Choroid plexus epithelial cell (primary cell): ENCODE data around the gene DNAJC13.

Experiments
- DNase-seq: peaks from one replicate; pipeline ENCODE4 v3.0.0-alpha.2; 2010; ENCODE audit warnings: low read depth
- H3K4me3 ChIP-seq: 2 replicates; pipeline ENCODE4 v1.5.1; 2011; ENCODE audit warnings: low read depth, mild to moderate bottlenecking, control low read depth, low read length, moderate library complexity
- CTCF ChIP-seq: conservative IDR thresholded peaks from 2 replicates; pipeline ENCODE4 v1.5.1; 2011; ENCODE audit warnings: low read depth, mild to moderate bottlenecking, control low read depth, inconsistent platforms, low read length, moderate library complexity

The DNAJC13 gene

DNA sequence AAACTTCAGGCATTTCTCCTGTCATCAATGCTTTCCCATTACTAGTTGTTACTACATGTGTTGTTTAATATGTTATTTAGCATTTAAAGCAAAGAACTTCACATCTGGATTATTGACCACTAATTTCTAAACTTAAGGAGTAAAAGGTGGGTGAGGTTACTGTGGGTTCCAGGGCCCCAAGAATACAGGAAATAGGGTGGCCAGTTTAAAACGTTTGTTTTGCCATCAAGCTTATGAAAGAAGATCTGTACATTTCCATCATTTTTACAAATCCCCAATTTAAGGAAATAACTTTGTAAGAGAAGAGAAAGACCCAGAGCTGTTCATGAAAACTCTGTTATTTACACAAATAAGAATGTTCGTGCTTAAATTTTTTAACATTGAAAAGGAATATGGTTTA, 125.3 kb downstream of the DNAJC13 start:
- peak; percentile 11 for DNase-seq
- H3K4me3 ChIP-seq = no peak overlapping the region
- TF ChIP-seq CTCF = no peak

- no peak for TF ChIP-seq CTCF
- no peak overlapping the region for H3K4me3 ChIP-seq
- DNase-seq = peak; percentile 97
Observed at GRCh38 chr3:132543011-132543739, 125.9 kb downstream of the DNAJC13 start.

DNA sequence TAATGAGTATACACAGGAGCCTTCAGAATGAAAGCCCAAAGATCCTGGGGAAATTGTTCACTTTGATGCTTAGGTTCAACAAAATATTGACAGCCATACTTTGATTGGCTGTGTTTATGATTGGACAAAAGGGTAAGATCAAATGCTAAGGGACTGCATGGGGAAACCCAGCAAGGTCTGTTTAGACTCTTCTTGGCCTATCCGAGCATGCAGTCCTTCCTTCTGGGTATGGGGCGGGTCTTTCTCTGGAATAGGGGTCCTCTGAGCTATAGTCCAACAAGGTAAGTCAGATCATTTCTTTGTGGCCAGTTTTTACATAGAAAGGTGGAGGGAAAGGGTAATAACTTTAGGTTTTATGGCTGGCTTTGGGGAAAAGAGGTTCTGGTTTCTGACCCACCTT, 126.8 kb downstream of the DNAJC13 start:
- TF ChIP-seq CTCF = no peak
- no peak overlapping the region for H3K4me3 ChIP-seq
- no peak for DNase-seq

DNA sequence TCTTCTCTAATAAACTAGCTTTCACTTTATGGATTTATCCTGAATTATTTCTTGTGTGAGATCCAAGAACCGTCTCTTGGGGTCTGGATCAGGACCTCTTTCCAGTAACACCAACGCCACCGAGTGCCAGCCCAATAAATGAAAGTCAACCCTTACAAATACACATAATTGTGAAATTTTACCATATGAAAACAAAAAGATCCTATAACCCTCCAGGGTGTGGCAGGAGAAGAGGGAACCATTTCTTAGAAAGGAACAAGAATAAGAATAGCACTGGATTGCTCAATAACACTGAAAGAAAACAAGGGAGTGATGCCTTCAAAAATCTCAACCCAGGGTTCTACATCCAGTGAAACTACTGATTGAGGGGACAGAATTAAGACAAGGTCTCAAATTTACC, 128.2 kb downstream of the DNAJC13 start:
- no peak for TF ChIP-seq CTCF
- DNase-seq = no peak

DNA sequence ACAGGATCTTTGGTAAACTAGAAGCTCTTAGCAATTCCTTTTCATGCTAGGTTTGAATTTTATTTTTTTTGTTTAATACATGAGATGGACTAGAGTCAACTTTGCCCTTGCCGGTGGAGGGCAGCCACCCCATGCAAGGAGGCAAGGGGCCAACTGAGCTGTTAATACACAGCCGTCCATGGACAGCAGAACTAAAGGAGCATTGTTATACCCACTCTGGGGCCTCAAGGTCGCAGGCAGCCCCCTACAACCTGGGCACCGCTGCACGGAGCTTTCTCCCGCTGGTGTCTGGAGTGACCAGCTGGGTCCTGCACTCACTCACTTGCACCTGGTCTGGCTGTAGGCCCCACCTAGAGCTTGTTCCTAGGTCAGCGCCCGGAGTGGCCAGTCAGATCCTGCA, 131.9 kb downstream of the DNAJC13 start:
- DNase-seq = no peak
- no peak overlapping the region for H3K4me3 ChIP-seq
- TF ChIP-seq CTCF = no peak

More for the DNA sequence above, 128.2 kb downstream of the DNAJC13 start:
- H3K4me3 ChIP-seq = no peak overlapping the region

DNA sequence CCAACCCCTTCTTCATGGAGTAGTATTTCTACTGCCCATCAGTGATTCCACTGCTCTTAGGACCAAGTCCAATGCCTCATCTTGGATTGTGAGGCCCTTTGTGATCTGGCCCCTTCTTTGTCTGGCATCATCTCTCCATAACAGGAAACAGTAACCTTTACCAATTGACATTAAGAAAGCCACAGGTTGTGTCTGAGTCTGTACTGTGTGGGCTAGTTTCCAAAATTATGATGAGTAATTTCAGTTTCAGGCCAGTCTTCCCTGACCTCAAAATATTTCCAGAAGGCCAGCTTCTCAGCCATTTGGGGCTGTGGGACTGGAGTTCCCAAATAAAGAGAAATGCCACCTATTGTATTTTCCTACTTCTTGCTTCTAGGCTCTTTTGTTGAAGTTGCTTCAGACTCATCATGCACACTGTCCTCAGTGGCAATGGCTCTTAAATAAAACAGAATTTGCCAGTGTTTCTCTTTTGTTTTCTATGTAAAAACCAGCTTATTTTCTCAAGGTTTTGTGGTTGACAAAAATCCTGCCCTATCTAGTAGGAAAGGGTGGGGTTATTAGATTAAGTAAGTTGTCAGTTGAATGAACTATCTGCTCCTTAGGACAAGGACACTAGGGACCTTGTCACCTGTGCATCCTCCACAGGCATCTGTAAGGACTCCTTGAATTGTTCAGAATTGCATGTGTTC, 132.7 kb downstream of the DNAJC13 start:
- peak; percentile 87 for DNase-seq
- TF ChIP-seq CTCF = no peak
- no peak overlapping the region for H3K4me3 ChIP-seq
